HepG2 (cell line): Measurements from ENCODE around the gene RTN4.

Experiments used
- ASH2L ChIP-seq: fragments of 300-600, 200-600 bp; sonication (generic); IDR thresholded peaks from 2 replicates; pipeline ENCODE4 v1.7.0; 2017; ENCODE audit warnings: low read depth, mild to moderate bottlenecking, moderate library complexity, mixed read lengths, low read length; ENCODE audit not compliant: insufficient read length
- MED1 ChIP-seq: sonication (generic); formaldehyde crosslinking; IDR thresholded peaks from 2 replicates; pipeline ENCODE4 v1.4.0; 2020; ENCODE audit warnings: missing genetic modification reagents
- SIN3A ChIP-seq: IDR thresholded peaks from 2 replicates; pipeline ENCODE4 v1.6.1; 2011; ENCODE audit warnings: low read depth, mild to moderate bottlenecking, control low read depth, low read length, borderline replicate concordance
- SOX6 ChIP-seq, 2 experiments: fragments of 450-650 bp in 1 of 2; sonication (generic) in 1 of 2; formaldehyde crosslinking in 1 of 2; IDR thresholded peaks; 2 replicates each; pipeline versions ENCODE4 v1.4.0 to v1.6.1; 2017 to 2020; ENCODE audit warnings: antibody characterized with exemption in 1 of 2, mild to moderate bottlenecking in 1 of 2, missing genetic modification reagents in 1 of 2
- UBTF ChIP-seq: sonication (generic); formaldehyde crosslinking; IDR thresholded peaks from 2 replicates; pipeline ENCODE4 v1.4.0; 2020; ENCODE audit warnings: mild to moderate bottlenecking, missing genetic modification reagents
- YY1 ChIP-seq: IDR thresholded peaks from 2 replicates; pipeline ENCODE4 v1.6.1; 2011; ENCODE audit warnings: low read length, low read depth, moderate library complexity, mild to moderate bottlenecking; ENCODE audit not compliant: insufficient read depth, insufficient replicate concordance
- ZBTB42 ChIP-seq: sonication (generic); formaldehyde crosslinking; IDR thresholded peaks from 2 replicates; pipeline ENCODE4 v1.5.0; 2020; ENCODE audit warnings: mild to moderate bottlenecking, missing genetic modification reagents
- ZFP62 ChIP-seq: sonication (generic); formaldehyde crosslinking; IDR thresholded peaks from 2 replicates; pipeline ENCODE4 v1.4.0; 2020; ENCODE audit warnings: missing genetic modification reagents
- ZFX ChIP-seq: sonication (generic); formaldehyde crosslinking; IDR thresholded peaks from 2 replicates; pipeline ENCODE4 v1.4.0; 2020; ENCODE audit warnings: mild to moderate bottlenecking, low read depth, missing genetic modification reagents, moderate library complexity
- ZNF577 ChIP-seq: sonication (generic); formaldehyde crosslinking; IDR thresholded peaks from 2 replicates; pipeline ENCODE4 v1.4.0; 2020; ENCODE audit warnings: mild to moderate bottlenecking, low read depth, missing genetic modification reagents, borderline replicate concordance
- ZNF605 ChIP-seq: sonication (generic); formaldehyde crosslinking; IDR thresholded peaks from 2 replicates; pipeline ENCODE4 v1.8.0; 2022; ENCODE audit warnings: mild to moderate bottlenecking, missing genetic modification reagents
- ZNF639 ChIP-seq: conservative IDR thresholded peaks from 2 replicates; pipeline ENCODE4 v1.6.1; 2018; ENCODE audit warnings: missing genetic modification reagents
- TF ChIP-seq, protein P1 (sequence below): sonication (generic); formaldehyde crosslinking; IDR thresholded peaks from 2 replicates; pipeline ENCODE4 v1.5.0; 2020; ENCODE audit warnings: mild to moderate bottlenecking, missing genetic modification reagents, moderate library complexity

GRCh38 chr2:54950811-54951210, 99.4 kb downstream of the RTN4 start:
- TF ChIP-seq ZFX (CRISPR knock-in tag) (no peak), ZBTB42 (CRISPR knock-in tag) (no peak), ZNF639 (CRISPR knock-in tag) (no peak), ZNF577 (CRISPR knock-in tag) (no peak), ZFP62 (CRISPR knock-in tag) (no peak), ZNF605 (CRISPR knock-in tag) (no peak), MED1 (no peak), YY1 (no peak), ASH2L (no peak), SIN3A (no peak), UBTF (CRISPR knock-in tag) (no peak), SOX6 (IDR thresholded peaks at IDR 0.05) (no peak), SOX6 (CRISPR knock-in tag; IDR thresholded peaks at IDR 0.05) (no peak)
- TF ChIP-seq, protein P1, sequence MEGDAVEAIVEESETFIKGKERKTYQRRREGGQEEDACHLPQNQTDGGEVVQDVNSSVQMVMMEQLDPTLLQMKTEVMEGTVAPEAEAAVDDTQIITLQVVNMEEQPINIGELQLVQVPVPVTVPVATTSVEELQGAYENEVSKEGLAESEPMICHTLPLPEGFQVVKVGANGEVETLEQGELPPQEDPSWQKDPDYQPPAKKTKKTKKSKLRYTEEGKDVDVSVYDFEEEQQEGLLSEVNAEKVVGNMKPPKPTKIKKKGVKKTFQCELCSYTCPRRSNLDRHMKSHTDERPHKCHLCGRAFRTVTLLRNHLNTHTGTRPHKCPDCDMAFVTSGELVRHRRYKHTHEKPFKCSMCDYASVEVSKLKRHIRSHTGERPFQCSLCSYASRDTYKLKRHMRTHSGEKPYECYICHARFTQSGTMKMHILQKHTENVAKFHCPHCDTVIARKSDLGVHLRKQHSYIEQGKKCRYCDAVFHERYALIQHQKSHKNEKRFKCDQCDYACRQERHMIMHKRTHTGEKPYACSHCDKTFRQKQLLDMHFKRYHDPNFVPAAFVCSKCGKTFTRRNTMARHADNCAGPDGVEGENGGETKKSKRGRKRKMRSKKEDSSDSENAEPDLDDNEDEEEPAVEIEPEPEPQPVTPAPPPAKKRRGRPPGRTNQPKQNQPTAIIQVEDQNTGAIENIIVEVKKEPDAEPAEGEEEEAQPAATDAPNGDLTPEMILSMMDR (CRISPR knock-in tag) = no peak
